OCI-LY7 (cell line): ENCODE results near the gene FBXO4.

Source experiments
- EZH2phosphoT487 ChIP-seq: fragments of 200-600 bp; sonication (generic); IDR thresholded peaks from 2 replicates; pipeline ENCODE4 v1.6.1; 2018; ENCODE audit warnings: low read depth, borderline replicate concordance, mild to moderate bottlenecking, mixed run types, antibody characterized with exemption, low read length, moderate library complexity, mixed read lengths
- TF ChIP-seq, protein P1 (sequence below): fragments of 200-600 bp; sonication (generic); conservative IDR thresholded peaks from 2 replicates; pipeline ENCODE4 v1.5.1; 2014; ENCODE audit warnings: mild to moderate bottlenecking, antibody characterized with exemption, low read length, moderate library complexity, mixed read lengths

DNA sequence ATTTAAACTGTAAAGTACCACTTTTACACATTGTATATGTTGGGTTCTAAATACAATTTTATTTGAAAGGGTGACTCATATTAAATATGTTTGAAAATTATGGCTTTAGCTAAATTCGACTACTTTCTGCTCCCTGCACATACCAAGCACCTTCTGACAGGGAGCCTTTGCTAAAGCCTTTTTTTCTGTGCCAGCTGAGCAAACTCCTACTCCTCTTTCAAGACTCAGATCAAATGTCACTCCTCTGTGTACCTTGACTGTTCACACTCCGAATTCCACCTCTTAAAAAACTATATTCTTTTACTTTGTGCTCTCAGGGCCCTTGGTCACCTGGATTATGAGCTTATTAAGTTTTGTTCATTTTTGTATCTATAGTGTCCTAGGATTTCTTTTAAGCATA is 48.4 kb upstream of the FBXO4 start:
- TF ChIP-seq, protein P1, sequence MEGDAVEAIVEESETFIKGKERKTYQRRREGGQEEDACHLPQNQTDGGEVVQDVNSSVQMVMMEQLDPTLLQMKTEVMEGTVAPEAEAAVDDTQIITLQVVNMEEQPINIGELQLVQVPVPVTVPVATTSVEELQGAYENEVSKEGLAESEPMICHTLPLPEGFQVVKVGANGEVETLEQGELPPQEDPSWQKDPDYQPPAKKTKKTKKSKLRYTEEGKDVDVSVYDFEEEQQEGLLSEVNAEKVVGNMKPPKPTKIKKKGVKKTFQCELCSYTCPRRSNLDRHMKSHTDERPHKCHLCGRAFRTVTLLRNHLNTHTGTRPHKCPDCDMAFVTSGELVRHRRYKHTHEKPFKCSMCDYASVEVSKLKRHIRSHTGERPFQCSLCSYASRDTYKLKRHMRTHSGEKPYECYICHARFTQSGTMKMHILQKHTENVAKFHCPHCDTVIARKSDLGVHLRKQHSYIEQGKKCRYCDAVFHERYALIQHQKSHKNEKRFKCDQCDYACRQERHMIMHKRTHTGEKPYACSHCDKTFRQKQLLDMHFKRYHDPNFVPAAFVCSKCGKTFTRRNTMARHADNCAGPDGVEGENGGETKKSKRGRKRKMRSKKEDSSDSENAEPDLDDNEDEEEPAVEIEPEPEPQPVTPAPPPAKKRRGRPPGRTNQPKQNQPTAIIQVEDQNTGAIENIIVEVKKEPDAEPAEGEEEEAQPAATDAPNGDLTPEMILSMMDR = no peak
- TF ChIP-seq EZH2phosphoT487 = no peak
